Limb (tissue), 2 donors: ENCODE measurements around the gene PLEKHM3.

Experiments
- DNase-seq, 2 donors: peaks; one replicate each; pipeline ENCODE4 v3.0.0-alpha.2; 2016; ENCODE audit errors: extremely low spot score in 2 of 2

The PLEKHM3 gene

GRCh38 chr2:207863345-207863744 is 162.0 kb downstream of the PLEKHM3 start:
- no peak for DNase-seq

GRCh38 chr2:207861789-207862188 is 163.5 kb downstream of the PLEKHM3 start:
- no peak for DNase-seq

GRCh38 chr2:207860685-207861084 is 164.6 kb downstream of the PLEKHM3 start:
- DNase-seq: no peak

GRCh38 chr2:207855591-207855990 is 169.7 kb downstream of the PLEKHM3 start:
- no peak for DNase-seq

- DNase-seq: no peak
Measured at GRCh38 chr2:207854484-207855440, 170.6 kb downstream of the PLEKHM3 start.

- no peak for DNase-seq
Measured at GRCh38 chr2:207852791-207853190, 172.5 kb downstream of the PLEKHM3 start.

GRCh38 chr2:207849443-207849842 is 175.9 kb downstream of the PLEKHM3 start:
- no peak for DNase-seq

GRCh38 chr2:207848545-207848928 is 176.8 kb downstream of the PLEKHM3 start:
- DNase-seq: no peak

GRCh38 chr2:207847807-207848544 is 177.4 kb downstream of the PLEKHM3 start:
- DNase-seq: no peak

GRCh38 chr2:207847098-207847806 is 178.1 kb downstream of the PLEKHM3 start:
- no peak for DNase-seq

GRCh38 chr2:207845202-207845864 is 180.0 kb downstream of the PLEKHM3 start:
- DNase-seq: no peak

- DNase-seq: no peak
Measured at GRCh38 chr2:207844648-207845047, 180.7 kb downstream of the PLEKHM3 start.

GRCh38 chr2:207840101-207840500 is 185.2 kb downstream of the PLEKHM3 start:
- no peak for DNase-seq

GRCh38 chr2:207839575-207839974 is 185.8 kb downstream of the PLEKHM3 start:
- no peak for DNase-seq

GRCh38 chr2:207839028-207839427 is 186.3 kb downstream of the PLEKHM3 start:
- no peak for DNase-seq

- DNase-seq: no peak
Measured at GRCh38 chr2:207836521-207837133, 188.7 kb downstream of the PLEKHM3 start.

- DNase-seq: no peak
Measured at GRCh38 chr2:207835805-207836204, 189.5 kb downstream of the PLEKHM3 start.

- DNase-seq: no peak
Measured at GRCh38 chr2:207833251-207833751, 192.0 kb downstream of the PLEKHM3 start.

- DNase-seq: no peak
Measured at GRCh38 chr2:207831584-207832248, 193.6 kb downstream of the PLEKHM3 start.

- no peak for DNase-seq
Measured at GRCh38 chr2:207830778-207831438, 194.4 kb downstream of the PLEKHM3 start.
